Adipocyte (in vitro differentiated cells): ENCODE data around the gene MFSD2A.

Experiments used
- DNase-seq: peaks from one replicate; pipeline ENCODE4 v3.0.0-alpha.2; 2015; ENCODE audit warnings: low read depth
- H3K27me3 ChIP-seq: replicated peaks from 2 replicates; pipeline ENCODE4 v1.7.0; 2013; ENCODE audit warnings: mild to moderate bottlenecking, low read length, moderate library complexity; ENCODE audit not compliant: control insufficient read depth, insufficient read depth
- H3K36me3 ChIP-seq: 2 replicates; pipeline ENCODE4 v1.7.0; 2013; ENCODE audit warnings: low read length, mild to moderate bottlenecking, moderate library complexity; ENCODE audit not compliant: control insufficient read depth, insufficient read depth, severe bottlenecking
- H3K4me1 ChIP-seq: 2 replicates; pipeline ENCODE4 v1.7.0; 2013; ENCODE audit warnings: mild to moderate bottlenecking, low read length, moderate library complexity; ENCODE audit not compliant: control insufficient read depth, insufficient read depth
- H3K4me3 ChIP-seq: 2 replicates; pipeline ENCODE4 v1.7.0; 2013; ENCODE audit warnings: mild to moderate bottlenecking, low read length, moderate library complexity
- H3K9ac ChIP-seq: 2 replicates; pipeline ENCODE4 v1.7.0; 2013; ENCODE audit warnings: mild to moderate bottlenecking, low read length, moderate library complexity
- H3K9me3 ChIP-seq: 2 replicates; pipeline ENCODE4 v1.7.0; 2013; ENCODE audit warnings: mild to moderate bottlenecking, low read length, moderate library complexity; ENCODE audit not compliant: control insufficient read depth

The MFSD2A gene

DNA sequence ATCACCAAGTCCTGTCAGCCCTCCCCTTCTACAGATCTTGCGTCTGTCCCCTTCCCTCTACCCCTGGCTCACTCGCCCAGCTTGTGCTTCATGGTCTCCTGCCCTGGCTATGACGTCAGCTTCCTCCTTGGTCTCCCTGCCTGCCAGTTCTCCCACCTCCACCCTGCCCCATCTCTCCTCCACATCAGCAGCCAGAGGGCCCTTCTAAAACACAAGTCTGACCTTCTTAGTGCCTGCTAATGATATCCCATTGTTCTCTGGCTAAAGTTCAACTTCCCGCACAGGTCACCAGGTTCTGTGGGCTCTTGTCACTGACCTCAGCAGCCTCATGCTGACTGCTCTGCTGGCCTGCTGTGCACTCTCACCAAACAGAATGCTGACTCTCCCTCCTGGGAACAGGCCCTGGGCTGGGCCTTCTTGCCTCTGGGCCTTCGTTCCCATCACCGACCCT lies 28.6 kb upstream of the MFSD2A start:
- H3K4me3 ChIP-seq = no peak overlapping the region
- H3K9me3 ChIP-seq = no peaks in the 10 kb centered on the region

DNA sequence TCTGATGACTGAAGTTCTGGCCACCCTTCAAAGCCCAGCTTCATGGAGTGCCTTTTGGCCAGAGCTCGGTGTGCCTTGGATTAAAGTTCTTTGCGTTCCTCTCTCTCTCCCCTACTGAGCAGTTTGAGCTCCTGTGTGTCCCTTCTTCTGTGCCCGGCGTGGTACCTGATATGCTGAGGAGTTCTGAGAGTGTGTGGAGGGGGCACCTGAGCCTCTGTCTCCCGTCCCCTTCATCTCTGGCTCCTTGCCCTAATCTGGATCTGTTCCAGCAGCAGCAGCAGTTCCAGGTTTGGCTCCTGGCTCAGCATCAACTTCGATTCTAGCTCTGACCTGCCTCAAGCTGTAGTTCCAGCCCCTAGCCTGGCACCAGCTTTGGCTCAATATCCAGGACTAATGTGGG lies 28.1 kb upstream of the MFSD2A start:
- H3K27me3 ChIP-seq = peaks cover 5% of the 10 kb centered on the region
- no peaks in the 10 kb centered on the region for H3K36me3 ChIP-seq
- H3K4me3 ChIP-seq = no peak overlapping the region
- no peaks in the 10 kb centered on the region for H3K9me3 ChIP-seq
- no peak for DNase-seq
- H3K4me1 ChIP-seq = peaks cover 36% of the 10 kb centered on the region
- no peak overlapping the region for H3K9ac ChIP-seq

More for the DNA sequence above, 28.6 kb upstream of the MFSD2A start:
- no peak overlapping the region for H3K9ac ChIP-seq
- DNase-seq = no peak
- H3K36me3 ChIP-seq = no peaks in the 10 kb centered on the region
- H3K4me1 ChIP-seq = peaks cover 36% of the 10 kb centered on the region
- H3K27me3 ChIP-seq = peaks cover 9% of the 10 kb centered on the region

DNA sequence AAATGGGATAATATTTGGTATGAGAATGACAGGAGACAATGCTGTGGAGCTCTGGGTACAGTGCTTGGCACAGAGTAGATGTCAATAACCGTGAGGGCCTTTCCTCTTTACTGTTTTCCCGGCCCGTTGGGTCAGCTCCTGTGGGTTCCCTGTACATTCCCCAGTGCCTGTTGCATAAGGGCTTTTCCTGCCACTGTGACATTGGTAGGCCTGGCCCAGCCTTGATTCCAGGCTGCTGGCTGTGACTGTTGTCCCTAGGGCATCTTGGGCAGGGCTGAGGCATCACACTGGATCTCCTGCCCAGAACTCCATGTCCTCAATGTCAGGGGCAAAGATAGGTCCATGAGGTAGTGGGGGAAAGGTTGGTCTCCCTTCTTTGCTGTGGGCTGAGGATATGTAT lies 27.4 kb upstream of the MFSD2A start:
- Histone ChIP-seq H3K4me3 (no peak overlapping the region), H3K27me3 (no peaks in the 10 kb centered on the region), H3K9ac (no peak overlapping the region), H3K36me3 (no peaks in the 10 kb centered on the region), H3K9me3 (no peaks in the 10 kb centered on the region), H3K4me1 (peaks cover 31% of the 10 kb centered on the region)
- DNase-seq = peak; percentile 10

DNA sequence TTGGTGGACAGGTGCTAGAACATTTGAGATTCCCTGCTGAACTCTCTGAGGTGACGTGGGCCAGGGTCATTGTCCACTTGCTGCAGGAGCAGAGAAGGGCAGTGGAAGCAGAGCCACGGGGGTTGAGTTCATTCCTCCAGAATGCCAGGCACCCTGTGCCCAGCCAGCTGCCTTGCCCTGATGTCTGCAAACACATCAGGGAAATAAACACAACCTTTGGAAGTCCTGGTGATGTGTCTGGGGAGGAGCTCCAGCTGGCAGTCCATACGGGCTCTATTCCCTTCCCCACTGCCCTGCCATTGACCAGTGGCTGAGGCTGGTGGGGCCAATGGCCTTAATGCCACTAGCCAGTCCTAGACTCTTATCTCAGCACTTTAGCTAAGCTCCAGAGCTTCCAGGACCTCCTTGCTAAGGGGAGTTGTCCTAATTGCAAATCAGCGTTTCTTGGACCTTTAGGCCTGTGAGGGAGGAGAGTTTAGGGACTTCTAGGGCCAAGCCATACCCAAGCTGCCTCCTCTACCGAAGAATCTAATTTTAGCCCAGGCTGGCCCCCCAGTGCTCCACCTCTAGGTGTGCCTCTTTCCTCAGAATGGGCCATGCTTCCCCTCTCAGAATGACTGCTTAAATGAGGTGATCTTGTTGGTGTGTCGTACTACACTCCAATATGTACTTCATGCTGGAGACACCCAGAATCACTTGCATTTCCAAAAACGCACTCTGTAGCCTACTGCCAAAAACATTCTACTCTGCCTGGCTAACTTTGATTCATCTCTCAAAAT lies 25.9 kb upstream of the MFSD2A start:
- no peak for DNase-seq
- no peak overlapping the region for H3K4me3 ChIP-seq
- H3K36me3 ChIP-seq = no peaks in the 10 kb centered on the region
- H3K9ac ChIP-seq = no peak overlapping the region
- peaks cover 37% of the 10 kb centered on the region for H3K4me1 ChIP-seq
- H3K9me3 ChIP-seq = no peaks in the 10 kb centered on the region
- H3K27me3 ChIP-seq = no peaks in the 10 kb centered on the region

DNA sequence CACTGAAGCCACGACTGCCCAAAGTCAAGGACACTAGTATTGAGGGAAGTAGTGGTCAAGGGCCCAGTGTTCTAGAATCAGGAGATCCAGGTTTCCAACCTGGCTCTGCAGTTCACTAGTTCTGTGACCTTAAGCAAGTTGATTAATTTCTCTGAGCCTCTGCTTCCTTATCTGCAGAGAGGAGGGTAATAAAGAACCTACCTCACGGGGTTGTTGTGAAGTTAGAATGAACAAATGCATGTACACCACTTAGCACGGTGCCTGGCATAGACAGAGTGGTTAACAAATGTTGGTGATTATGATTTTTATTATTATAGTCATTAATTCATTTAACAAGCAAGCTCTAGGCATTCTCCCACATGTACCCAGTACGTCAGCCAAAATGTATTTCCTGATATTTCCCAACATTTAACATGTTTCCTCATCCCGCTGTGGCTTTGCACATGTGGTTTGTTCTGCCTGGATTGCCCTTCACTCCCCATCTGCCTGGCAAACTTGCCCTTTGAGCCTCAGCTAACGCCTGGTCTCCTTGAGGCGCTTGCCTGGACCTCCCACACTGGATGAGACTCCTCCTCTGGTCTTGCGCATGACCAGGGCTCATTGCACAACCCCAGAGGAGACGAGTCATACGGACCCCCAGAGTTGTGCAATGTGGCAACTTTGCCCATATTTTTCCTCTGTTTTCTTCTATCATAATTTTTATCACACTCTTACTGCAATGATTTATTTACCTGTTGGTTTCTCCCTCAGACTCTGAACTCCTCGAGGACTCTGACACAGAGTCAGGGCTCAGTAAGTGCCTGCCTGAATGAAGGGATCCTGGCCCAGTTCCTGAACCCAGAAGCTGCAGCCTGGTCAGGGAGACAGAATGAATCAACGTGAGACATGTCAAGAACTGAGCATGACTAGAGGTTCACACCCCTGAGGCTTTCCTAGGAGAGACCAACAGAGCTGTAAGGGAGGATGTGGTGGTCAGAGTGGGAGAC lies 20.7 kb upstream of the MFSD2A start:
- DNase-seq = peak; percentile 75
- Histone ChIP-seq H3K27me3 (no peaks in the 10 kb centered on the region), H3K9ac (peak overlapping the region; percentile 59), H3K4me3 (peak overlapping the region; percentile 39), H3K4me1 (peaks cover 16% of the 10 kb centered on the region), H3K9me3 (no peaks in the 10 kb centered on the region), H3K36me3 (no peaks in the 10 kb centered on the region)

DNA sequence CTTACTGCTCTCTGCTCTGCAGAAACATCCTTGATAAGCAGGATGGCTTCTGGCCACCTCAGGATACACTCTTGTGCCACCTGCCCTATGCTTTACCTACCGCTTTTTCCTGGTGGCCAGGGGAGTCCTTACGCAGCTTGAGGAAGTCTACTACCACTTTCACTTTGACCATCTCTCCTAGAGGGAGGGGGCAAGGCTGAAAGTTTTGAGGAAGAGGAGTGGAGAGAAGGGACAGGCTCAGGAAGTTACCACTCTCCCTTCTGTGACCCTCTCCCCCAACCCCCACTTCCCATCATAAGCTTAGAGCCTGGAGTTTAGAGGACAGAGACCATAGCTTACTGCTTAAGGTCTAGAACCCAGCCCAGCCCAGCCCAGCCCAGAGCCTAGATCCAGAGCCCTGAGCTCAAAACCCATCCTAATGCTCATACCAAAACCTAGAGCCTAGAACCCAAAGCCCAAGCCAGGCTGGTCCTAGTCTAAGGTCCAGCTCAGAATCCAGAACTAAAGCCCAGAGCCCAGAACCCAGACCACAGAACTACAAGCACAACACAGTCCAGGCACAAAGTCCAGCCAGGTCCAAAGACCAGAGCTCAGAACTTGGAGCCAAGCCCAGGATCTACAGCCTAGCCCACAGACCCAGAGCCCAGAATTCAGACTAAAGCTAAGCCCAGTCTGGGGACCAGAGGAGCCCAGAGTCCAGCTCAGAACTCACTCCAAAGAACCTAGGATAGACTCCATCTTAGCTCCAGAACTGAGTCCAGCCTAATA lies 18.0 kb upstream of the MFSD2A start:
- Histone ChIP-seq H3K9me3 (no peaks in the 10 kb centered on the region), H3K4me3 (no peak overlapping the region), H3K36me3 (no peaks in the 10 kb centered on the region), H3K4me1 (peaks cover 16% of the 10 kb centered on the region), H3K27me3 (peaks cover 13% of the 10 kb centered on the region), H3K9ac (no peak overlapping the region)
- DNase-seq = no peak

DNA sequence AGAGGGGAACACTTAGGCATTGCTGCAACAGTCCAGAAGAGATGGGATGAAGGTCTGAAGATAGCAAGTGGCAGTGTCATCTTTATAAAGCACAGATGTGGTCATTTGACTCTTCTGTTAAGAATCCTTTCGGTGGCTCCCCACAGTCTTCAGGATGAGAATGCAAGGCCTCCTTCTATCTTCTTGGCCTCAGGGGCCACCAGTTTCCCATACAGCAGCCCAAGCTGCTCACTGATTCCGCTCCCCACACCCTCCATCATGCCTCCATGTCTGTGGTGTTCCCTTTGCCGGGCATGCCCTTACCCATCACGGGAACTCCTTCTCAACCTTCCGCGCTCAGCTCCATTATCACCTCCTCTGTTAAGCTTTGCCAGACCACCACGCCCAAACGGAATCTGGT lies 16.1 kb upstream of the MFSD2A start:
- Histone ChIP-seq H3K9me3 (no peaks in the 10 kb centered on the region), H3K36me3 (no peaks in the 10 kb centered on the region), H3K9ac (no peak overlapping the region), H3K4me3 (no peak overlapping the region), H3K27me3 (peaks cover 20% of the 10 kb centered on the region), H3K4me1 (peaks cover 12% of the 10 kb centered on the region)
- no peak for DNase-seq

DNA sequence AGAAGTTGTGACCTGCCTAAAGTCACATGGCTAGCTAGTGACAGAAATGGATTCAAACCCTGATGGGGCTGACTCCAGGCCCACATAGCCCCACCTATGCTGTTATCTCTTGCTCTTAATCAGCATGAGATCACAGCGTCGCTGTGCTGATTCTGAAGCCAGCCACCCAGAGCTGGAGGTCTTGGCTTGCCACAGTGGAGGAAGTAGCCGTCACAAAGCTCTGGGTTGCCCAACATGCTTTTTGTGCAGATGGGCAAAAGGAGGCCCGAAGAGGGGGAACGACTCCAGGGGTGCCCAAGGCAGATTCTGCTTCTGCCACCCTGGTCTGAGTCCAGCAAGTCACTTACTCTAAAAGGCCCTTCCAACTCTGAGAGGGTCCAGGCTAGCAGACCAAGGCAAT lies 14.7 kb upstream of the MFSD2A start:
- Histone ChIP-seq H3K9me3 (no peaks in the 10 kb centered on the region), H3K4me1 (peaks cover 2% of the 10 kb centered on the region), H3K36me3 (no peaks in the 10 kb centered on the region), H3K4me3 (no peak overlapping the region), H3K9ac (no peak overlapping the region), H3K27me3 (peaks cover 20% of the 10 kb centered on the region)
- DNase-seq = no peak

DNA sequence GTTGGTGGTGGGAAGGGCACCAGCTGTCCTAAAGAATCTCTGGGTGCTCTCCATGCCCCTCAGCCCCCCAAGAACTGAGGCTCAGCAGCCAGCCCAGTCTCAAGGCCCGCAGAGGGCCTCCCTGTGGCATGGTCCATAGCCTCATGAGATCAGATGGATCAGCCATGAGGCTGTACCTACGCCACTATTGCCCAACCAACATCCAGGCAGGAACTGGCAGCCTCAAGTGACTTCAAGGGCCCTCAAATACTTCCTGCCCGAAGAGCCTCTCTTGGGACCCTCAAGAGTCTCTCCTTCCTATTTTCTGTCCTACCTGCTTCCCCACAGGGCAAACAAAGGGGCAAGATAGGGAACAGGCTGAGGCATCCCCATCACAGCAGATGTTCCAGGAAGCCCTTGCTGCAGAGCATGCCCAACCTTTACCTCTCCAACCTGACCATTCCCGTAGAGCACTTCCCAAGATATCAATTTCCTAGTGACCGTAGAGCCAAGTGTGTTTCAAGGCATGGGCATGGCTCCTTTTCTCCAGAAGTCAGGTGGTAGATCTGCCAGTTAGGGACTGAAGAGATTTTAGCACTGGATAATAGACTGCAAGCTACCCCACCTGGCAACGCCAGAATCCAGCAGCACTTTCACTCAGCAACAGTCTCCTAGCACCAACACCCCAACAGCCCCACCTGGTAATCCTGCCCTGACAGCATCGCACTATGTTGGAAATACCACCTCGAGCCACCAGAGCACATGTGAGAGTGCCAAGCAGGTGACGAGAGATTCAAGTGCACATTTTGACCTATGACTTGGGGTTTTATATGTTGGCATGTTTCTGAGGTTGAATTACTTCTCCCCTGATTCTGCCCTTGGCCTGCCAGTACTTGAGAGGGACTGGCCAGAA lies 13.7 kb upstream of the MFSD2A start:
- Histone ChIP-seq H3K4me1 (no peaks in the 10 kb centered on the region), H3K27me3 (peaks cover 20% of the 10 kb centered on the region), H3K36me3 (no peaks in the 10 kb centered on the region), H3K9me3 (no peaks in the 10 kb centered on the region), H3K4me3 (no peak overlapping the region), H3K9ac (no peak overlapping the region)
- DNase-seq = no peak

DNA sequence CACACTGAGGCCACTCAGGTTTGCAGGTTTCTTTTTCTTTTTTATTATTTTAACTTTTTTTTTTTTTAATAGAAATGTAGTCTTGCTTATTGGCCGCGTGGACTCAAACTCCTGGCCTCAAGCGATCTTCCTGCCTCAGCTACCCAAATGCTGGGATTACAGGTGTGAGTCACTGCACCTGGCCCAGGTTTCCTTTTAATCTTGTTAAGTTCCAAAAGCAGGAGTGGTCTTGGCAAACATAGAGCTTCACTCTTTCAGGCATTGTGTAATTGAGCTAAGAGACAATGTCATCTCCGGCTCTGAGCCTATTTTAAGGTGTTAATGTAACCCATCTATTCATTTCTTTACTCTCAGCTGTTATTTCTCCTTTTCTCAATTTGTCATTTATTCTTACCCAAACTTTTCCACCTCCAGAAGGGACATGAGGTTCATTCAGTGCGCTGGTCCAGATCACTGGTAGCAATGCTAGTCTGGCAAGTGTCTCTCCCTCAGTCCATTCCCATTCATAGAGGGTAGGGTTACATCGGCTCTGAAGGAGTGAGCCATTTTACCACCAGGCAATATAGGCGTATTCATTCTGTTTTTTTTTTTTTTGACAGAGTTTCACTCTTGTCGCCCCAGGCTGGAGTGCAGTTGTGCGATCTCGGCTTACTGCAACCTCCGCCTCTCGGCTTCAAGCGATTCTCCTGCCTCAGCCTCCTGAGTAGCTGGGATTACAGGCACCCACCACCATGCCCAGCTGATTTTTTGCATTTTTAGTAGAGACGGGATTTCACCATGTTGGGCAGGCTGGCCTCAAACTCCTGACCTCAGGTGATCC lies 11.3 kb upstream of the MFSD2A start:
- H3K9ac ChIP-seq = no peak overlapping the region
- peaks cover 25% of the 10 kb centered on the region for H3K27me3 ChIP-seq
- DNase-seq = no peak
- H3K36me3 ChIP-seq = no peaks in the 10 kb centered on the region
- H3K4me1 ChIP-seq = no peaks in the 10 kb centered on the region
- no peak overlapping the region for H3K4me3 ChIP-seq
- no peaks in the 10 kb centered on the region for H3K9me3 ChIP-seq
